GM12878 (cell line): Measurements from ENCODE around the gene PGAP3. TPM values are rescaled to one million over a fixed set of nuclear protein-coding genes. Genes with fewer than 3 reads are reported as not detected.

Experiments
- ATAC-seq: fragments of 200-7000 bp; cut with Tn5 transposase; 3 replicates; pipeline ENCODE4 v1.9.1; 2020; ENCODE audit warnings: mild to moderate bottlenecking, moderate library complexity
- BruUV-seq: library from RNA; stranded (reverse); fragments of 400-500 nt; replicated peaks from 2 replicates; lab custom pipeline; 2021; lab: Mats Ljungman, UMichigan
- CTCF ChIA-PET: fragments of 300-600 bp; sonication (Branson Sonifier 250); formaldehyde crosslinking; extraction: SDS; loops from one replicate; lab custom pipeline; 2021; ENCODE audit warnings: inconsistent platforms; lab: Yijun Ruan, JAX
- POLR2A ChIA-PET: fragments of 350-600 bp; formaldehyde crosslinking; extraction: SDS; loops from one replicate; lab custom pipeline; 2021; ENCODE audit warnings: inconsistent platforms; lab: Charles Lee
- RAD21 ChIA-PET: fragments of 300-600 bp; sonication (Branson Sonifier 250); formaldehyde crosslinking; loops from one replicate; lab custom pipeline; 2023; ENCODE audit warnings: antibody characterized with exemption; ENCODE audit not compliant: unreplicated experiment; lab: Charles Lee
- SMC1A ChIA-PET: fragments of 300-600 bp; sonication (Branson Sonifier 250); formaldehyde crosslinking; loops from one replicate; lab custom pipeline; 2023; ENCODE audit not compliant: unreplicated experiment, uncharacterized antibody; lab: Charles Lee
- DNase-seq: peaks from one replicate; pipeline ENCODE4 v3.0.0-alpha.2; 2011; ENCODE audit warnings: low read depth, low spot score
- FAIRE-seq: peaks from 3 replicates; lab custom pipeline; 2011; peaks lifted over from hg19 to GRCh38; lab: Jason Lieb, UNC
- H2AFZ ChIP-seq: 2 replicates; pipeline ENCODE4 v1.6.0; 2011; ENCODE audit warnings: low read depth, low read length, control low read depth; ENCODE audit not compliant: control insufficient read depth
- H3K27ac ChIP-seq: 2 replicates; pipeline ENCODE4 v1.5.1; 2011; ENCODE audit warnings: control low read depth; ENCODE audit not compliant: control insufficient read depth, insufficient read depth
- H3K27me3 ChIP-seq, 2 experiments: replicated peaks in 1 of 2; 2 replicates each; pipeline versions ENCODE4 v1.6.0 to v1.6.1; 2011; ENCODE audit warnings: low read length in 1 of 2; ENCODE audit not compliant: control insufficient read depth in 2 of 2, insufficient read depth in 2 of 2
- H3K36me3 ChIP-seq, 2 experiments: 2 replicates each; pipeline ENCODE4 v1.5.1; 2011; ENCODE audit warnings: low read length in 1 of 2; ENCODE audit not compliant: control insufficient read depth in 2 of 2, insufficient read depth in 2 of 2
- H3K4me1 ChIP-seq: 2 replicates; pipeline ENCODE4 v1.6.1; 2011; ENCODE audit warnings: mild to moderate bottlenecking, low read length, moderate library complexity, mixed read lengths; ENCODE audit not compliant: control insufficient read depth, insufficient read depth
- H3K4me2 ChIP-seq: 2 replicates; pipeline ENCODE4 v1.6.0; 2011; ENCODE audit warnings: control low read depth; ENCODE audit not compliant: control insufficient read depth, insufficient read depth
- H3K4me3 ChIP-seq: fragments of 200-600 bp; sonication (generic); 2 replicates; pipeline ENCODE4 v1.5.1; 2016
- H3K79me2 ChIP-seq: 2 replicates; pipeline ENCODE4 v1.6.0; 2011; ENCODE audit warnings: low read length; ENCODE audit not compliant: control insufficient read depth, insufficient read depth
- H3K9ac ChIP-seq: 2 replicates; pipeline ENCODE4 v1.8.0; 2011; ENCODE audit warnings: low read length, control low read depth, mixed read lengths; ENCODE audit not compliant: control insufficient read depth, insufficient read depth
- H3K9me3 ChIP-seq: replicated peaks from 3 replicates; pipeline ENCODE4 v1.5.1; 2011; ENCODE audit warnings: mild to moderate bottlenecking, low read length; ENCODE audit not compliant: control insufficient read depth, insufficient read depth
- H4K20me1 ChIP-seq: 2 replicates; pipeline ENCODE4 v1.6.0; 2011; ENCODE audit not compliant: control insufficient read depth, insufficient read depth
- CTCF ChIP-seq, 3 experiments: IDR thresholded peaks in 2 of 3; conservative IDR thresholded peaks in 1 of 3; 2 replicates each; pipeline ENCODE4 v1.5.1; 2011; ENCODE audit warnings: low read depth in 3 of 3, low read length in 3 of 3, mild to moderate bottlenecking in 3 of 3, control low read depth in 2 of 3, moderate library complexity in 2 of 3, inconsistent platforms in 1 of 3, mixed read lengths in 1 of 3; ENCODE audit not compliant: control insufficient read depth in 2 of 3, insufficient read depth in 1 of 3; ENCODE audit errors: extremely low read depth in 1 of 3
- MXI1 ChIP-seq: fragments of 150-350 bp; IDR thresholded peaks from 2 replicates; pipeline ENCODE4 v1.6.1; 2011; ENCODE audit warnings: low read depth, mild to moderate bottlenecking, inconsistent platforms, low read length, improper control_type of control experiment
- WGBS: methylation state at CpG from one replicate; pipeline ENCODE4 v1.1.6; 2016; ENCODE audit warnings: low lambda C conversion rate; ENCODE audit not compliant: insufficient replicate concordance, insufficient coverage; ENCODE audit errors: missing lambda C conversion rate; 5-methylcytosine and 5-hydroxymethylcytosine counted together
- in situ Hi-C: fragments of 300-500 bp; cut with MboI; formaldehyde crosslinking; loops from 9 replicates; pipeline ENCODE4 v1.14.3; 2018; ENCODE audit warnings: mixed read lengths
- intact Hi-C: fragments of 100-400 bp; cut with micrococcal nuclease; formaldehyde crosslinking; loops from one replicate; pipeline ENCODE4 v1.14.2; 2022; ENCODE audit not compliant: unreplicated experiment
- polyA plus RNA-seq, 11 experiments: library from polyadenylated mRNA; depleted of rRNA in 4 of 11; unstranded in 6 of 11; stranded (reverse) in 5 of 11; fragments of >200 nt; fragmentation: Nextera tagmentation in 4 of 11; fragmentation: Illumina TruSeq in 1 of 11; extraction: Ambion mirVana in 4 of 11; extraction: Trizol in 1 of 11; gene quantifications; 1 replicate in 1 of 11; 2 replicates in 10 of 11; pipeline versions ENCODE4 v1.2.1 to v1.2.3, GENCODE V29; 2011 to 2016; ENCODE audit warnings: inconsistent platforms in 2 of 11, missing spikeins in 2 of 11, low read depth in 1 of 11
- total RNA-seq, 4 experiments: library from RNA; depleted of rRNA in 3 of 4; stranded (reverse); fragments of >200 nt in 3 of 4; fragmentation: Illumina TruSeq in 1 of 4; extraction: Trizol in 1 of 4; gene quantifications; 2 replicates each; pipeline versions ENCODE4 v1.2.1 to v1.2.3, GENCODE V29; 2013 to 2021

PGAP3 gene
- total and polyA plus RNA-seq, 10 of the 15 experiments (the other 5 are each of a cell fraction or from before 2014, with no cell fraction given): 0.21 to 10.0 (median 5.3) TPM

GRCh38 chr17:39665642-39666224, 22.1 kb downstream of the PGAP3 start:
- Histone ChIP-seq H3K27me3 (peaks cover 4 to 6% of the 10 kb centered on the region in 2 experiments; a peak in 3 of 4 replicates), H4K20me1 (no peaks in the 10 kb centered on the region; the same call in 1 of the 2 replicates), H3K9me3 (no peaks in the 10 kb centered on the region), H3K36me3 (peaks cover 0 to 11% of the 10 kb centered on the region in 2 experiments; a peak in 3 of 4 replicates), H3K9ac (no peak overlapping the region), H3K4me2 (no peak overlapping the region), H3K27ac (no peak overlapping the region), H3K4me3 (no peak overlapping the region), H3K79me2 (no peaks in the 10 kb centered on the region), H3K4me1 (no peaks in the 10 kb centered on the region), H2AFZ (no peak overlapping the region)
- SMC1A ChIA-PET: no interaction called here
- RAD21 ChIA-PET: no interaction called here
- POLR2A ChIA-PET: interaction anchor here (1.0 kb wide), 1 partner anchor 22 kb away, joined by 3 read pairs; the partner anchor contains the start of gene PGAP3
- in situ Hi-C loops: no loop called here
- CTCF ChIA-PET: interaction anchor here (1.1 to 8.4 kb wide), 4 partner anchors 12 to 38 kb away, joined by 3 to 64 read pairs (median 4); no protein-coding TSS in a partner anchor
- intact Hi-C loops: no loop called here
- BruUV-seq: no TSS peak
- no peak for FAIRE-seq
- peak; percentile 40 for ATAC-seq
- 52% methylated on average over 17 of the region's 17 CpGs for WGBS
- no peak for DNase-seq
- TF ChIP-seq MXI1 (no peak), CTCF (IDR thresholded peaks at IDR 0.05 in 2 of 3, conservative IDR thresholded peaks at IDR 0.05 in 1 of 3; ENCODE audit: control insufficient read depth in 2 of 3, extremely low read depth in 1 of 3, insufficient read depth in 1 of 3, low read depth in 3 of 3, low read length in 3 of 3) (0 out of 6 replicates have a peak, but pooled peaks of 1 of the 3 experiments have one; percentile 7)
